ENCODE data around the gene EIF4G2.

EIF4G2 gene

DNA sequence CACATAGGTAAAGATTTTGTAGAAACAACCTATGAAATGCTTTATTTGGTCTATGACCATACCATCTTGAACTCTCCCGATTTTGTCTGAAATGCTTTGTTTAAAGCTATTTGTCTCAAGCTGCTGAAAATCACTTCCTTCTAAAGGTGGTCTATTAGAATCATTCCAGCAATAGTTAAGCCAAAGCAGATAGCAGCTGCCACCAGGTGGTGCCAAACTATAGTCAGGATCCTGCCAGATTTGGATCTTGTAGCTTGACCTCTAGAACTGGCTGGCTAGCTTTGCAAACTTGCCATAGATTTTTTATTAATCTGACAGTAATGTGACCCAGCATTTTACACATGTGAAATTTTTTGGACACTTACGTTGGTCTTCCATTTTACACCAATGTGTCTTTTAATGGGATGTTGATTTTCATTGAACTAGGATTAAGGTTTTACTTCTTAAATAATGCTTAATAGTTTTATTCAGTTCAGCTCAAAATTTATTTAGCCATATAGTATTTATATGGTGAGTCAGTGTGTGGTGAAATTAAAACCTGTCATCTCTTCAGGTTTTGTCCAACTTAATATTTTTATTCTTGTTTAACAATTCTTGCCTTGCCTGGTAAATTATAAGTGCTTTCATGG, 38.0 kb downstream of the EIF4G2 start:
- DNase-seq, result peak; percentile 32

DNA sequence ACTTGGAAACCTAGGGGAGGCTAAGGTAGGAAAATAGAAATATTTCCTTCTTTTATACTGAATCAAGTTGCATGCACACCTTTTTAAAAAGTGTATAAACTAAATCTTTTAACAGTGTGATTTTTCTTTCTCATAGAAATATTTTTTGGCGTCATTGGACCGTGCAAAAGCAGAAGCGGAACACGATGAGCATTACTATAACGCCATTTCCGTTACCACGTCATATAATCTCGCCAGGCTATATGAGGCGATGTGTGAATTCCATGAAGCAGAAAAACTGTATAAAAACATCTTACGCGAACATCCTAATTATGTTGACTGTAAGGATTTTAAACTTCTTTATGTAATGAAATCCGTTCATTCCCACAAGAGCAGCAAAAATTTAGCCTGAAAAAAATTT, 44.3 kb downstream of the EIF4G2 start:
- no peak for DNase-seq

DNA sequence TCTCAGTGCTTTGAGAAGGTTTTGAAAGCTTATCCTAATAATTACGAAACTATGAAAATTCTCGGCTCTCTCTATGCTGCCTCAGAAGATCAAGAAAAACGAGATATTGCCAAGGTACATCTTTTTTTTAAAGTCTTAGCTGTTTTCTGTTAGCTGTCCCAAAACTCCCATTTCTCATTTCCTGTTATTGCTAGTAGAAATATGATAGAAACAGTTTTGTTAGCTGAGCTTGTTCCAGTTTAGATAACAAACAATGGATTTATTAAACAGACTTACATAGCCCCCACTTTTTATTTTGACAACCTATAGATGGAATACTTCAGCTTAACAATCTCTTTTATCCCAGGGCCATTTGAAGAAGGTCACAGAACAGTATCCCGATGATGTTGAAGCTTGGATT, 45.0 kb downstream of the EIF4G2 start:
- DNase-seq, result no peak

DNA sequence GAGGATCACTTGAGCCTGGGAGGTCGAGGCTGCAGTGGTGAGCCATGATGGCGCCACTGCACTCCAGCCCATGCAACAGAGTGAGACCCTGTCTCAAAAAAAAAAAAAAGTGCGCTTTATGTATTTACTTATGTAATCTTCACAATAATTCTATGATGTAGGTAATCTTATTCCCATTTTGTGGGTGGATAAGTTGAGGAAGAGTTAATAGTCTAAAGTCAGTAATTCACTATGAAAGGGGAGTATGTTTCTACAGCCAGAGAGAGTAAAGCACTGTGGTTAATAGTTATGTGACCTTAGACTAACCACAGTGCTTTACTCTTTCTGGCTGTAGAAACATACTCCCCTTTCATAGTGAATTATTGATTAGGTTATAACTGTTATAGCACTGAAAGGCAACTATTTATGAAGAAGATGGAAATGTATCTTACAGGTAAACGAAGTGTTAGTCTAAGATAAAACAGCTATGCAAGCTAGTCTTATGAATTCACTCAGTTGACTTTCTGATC, 45.8 kb downstream of the EIF4G2 start:
- DNase-seq, result no peak

DNA sequence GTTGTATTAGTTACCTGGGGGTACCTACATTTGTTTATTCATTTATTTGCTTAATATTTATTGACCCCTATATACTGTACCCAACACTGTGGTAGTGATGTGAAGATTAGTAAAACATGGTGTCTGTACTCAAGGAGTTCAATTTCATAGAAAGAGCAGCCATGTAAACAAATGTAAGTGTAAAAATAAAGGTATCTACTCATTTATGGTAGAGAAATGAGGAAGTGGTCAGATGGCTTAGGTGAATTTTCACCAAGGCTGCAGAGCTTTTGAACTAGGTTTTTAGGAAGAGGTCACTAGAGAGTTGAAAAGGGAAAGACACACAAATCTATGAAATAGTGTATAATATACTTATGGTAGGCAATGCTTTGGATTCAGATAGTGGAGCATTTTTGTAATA, 46.5 kb downstream of the EIF4G2 start:
- DNase-seq, result no peak

DNA sequence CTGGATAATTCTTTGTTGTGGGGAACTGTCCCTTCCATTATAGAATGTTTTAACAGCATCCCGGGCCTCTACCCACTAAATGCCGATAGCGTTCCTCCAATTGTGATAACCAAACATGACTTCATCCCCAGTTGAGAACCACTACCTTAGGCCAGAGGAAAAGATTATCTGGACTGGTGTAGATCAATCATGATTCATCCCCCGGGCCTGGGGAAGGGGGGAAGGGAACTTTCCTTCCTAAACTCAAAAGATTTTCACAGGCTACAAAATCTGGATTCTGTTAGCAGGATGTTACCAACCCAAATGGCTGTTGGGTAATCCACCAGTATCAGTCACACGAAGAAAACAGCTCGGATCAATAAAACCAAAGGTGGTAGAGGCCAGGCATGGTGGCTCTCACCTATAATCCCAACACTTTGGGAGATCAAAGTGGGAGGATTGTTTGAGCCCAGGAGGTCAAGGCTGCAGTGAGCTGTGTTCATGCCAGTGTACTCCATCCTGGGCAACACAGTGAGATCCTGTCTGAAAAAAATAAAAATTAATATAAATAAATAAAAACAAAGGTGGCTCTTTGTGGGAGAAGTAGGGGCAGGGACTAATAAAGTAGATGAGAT, 47.5 kb downstream of the EIF4G2 start:
- DNase-seq, result no peak

DNA sequence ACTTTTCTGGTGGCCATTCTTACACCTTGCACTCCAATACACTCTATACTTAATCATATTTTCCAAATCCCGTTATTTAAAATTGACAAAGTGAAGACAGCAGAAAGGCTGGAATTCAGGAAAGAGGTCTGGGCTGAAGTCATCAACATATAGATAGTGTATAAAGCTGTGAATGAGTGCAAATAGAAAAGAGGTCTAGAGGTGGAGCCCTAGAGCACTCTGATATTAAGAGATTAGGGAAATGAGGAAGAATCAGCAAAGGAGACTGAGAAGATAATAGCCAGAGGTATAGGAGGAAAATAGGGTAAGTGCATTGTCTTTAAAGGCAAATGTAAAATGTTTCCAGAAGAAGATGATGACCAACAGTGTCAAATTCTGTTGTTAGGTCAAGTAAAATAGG, 49.8 kb downstream of the EIF4G2 start:
- DNase-seq, result no peak

DNA sequence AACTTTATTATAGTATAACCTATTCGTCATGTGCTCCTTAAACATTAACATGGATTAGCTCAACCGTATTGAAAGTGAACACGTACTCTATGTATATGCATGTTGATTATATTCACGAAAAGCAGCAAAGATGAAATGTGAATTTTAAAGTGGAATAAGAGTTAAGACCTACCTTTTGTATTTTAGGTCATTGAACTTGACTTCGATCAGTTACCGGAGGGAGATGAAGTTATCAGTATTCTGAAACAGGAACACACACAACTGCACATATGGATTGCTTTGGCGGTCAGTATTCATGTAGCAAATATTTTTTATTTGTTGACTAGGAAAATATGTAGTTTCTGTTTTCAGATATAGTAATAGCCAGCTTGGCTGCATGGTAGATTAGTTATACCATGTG, 56.2 kb downstream of the EIF4G2 start:
- no peak for DNase-seq

DNA sequence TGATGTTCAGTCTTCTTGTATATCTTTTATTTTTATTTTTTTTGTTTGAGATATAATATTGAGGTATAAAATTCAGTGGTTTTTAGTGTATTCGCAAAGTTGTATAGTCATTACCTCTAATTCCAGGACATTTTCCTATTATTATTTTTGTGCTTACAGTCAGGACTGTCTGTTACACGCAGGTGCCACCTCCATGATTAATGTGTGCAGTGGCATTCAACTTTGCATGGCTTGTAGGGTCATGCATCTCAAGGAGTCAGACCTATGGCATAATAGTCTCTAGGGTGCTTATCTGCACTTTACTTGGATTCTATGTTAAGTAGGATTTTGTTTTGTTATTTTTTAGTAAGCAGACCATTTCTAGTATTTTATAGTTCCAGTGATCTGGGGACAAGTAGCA, 56.7 kb downstream of the EIF4G2 start:
- no peak for DNase-seq

DNA sequence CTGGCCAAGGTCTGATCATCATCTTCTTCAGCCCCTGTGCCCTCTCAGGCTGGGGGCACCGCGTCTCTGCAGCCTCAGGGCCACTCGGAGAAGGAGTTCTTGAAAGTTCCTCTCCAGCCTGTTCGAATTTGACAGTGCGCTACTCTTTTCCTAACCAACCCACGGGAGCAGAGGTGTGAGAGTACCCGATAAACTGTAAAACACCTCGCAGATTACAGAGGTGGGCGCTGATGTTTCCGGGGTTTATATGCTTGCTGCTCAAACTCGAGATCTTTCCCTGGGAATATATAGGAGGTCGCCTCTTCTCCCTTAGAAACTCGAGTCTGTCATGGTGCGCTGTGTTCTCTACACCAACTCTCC, 57.2 kb downstream of the EIF4G2 start:
- no peak for DNase-seq

DNA sequence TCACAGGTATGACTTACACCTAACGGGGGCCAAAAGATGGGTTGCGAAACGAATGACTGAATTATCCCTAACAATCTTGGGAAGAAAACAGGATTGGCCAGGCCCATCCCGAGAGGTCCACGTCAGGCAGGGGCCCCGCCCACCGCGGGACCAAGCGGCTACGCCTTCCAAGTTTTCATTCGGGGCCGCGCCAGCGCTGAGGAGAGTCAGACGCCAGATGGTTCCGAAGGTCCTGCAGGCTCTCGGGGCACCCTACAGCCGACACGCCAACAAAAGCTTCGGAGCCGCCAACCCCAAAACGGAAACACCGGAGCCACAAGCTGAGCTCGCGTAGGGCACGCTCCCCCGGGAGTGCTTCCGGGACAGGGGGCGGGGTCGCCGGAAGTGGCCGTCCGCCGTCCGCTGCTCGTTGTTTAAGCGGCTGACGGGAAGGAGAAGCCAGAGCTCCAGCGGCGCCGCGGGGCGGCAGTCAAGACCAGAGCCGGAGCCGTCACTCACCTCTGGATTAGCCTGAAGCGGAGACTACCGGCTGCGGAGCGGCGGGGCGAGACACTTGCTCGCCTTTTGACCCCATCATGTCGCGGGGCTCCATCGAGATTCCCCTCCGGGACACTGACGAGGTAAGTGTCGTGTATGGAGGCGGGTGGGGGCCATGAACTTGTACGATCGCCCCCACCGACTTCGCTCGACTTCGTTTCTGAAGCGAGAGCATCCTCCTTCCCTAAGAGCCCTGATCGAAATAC, 57.7 kb downstream of the EIF4G2 start, which contains the start of gene CTR9:
Gene CTR9 (plus strand): TSS at position 409 of the 743 bp plus-strand sequence. CDS start 167 bp downstream, at position 576.
- peak; percentile 91 for DNase-seq

DNA sequence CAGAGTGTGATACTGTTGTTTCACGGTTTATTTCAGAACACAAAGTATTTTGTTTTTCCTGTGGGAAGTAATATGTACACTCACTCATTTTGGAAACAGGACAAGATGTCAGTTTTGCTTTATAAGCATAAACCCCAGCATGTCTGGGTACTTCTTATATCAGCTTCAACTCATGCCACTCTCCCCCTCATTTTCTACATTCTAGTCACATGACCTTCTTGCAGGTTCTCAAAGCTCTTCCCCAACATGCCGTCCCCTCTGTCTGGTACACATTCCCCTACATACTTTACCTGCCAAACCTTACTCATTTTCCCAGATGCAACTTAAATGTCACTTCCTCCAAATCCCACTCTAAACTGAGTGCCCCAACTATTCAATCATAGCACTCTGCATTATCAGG, 59.2 kb downstream of the EIF4G2 start:
- DNase-seq, result no peak

DNA sequence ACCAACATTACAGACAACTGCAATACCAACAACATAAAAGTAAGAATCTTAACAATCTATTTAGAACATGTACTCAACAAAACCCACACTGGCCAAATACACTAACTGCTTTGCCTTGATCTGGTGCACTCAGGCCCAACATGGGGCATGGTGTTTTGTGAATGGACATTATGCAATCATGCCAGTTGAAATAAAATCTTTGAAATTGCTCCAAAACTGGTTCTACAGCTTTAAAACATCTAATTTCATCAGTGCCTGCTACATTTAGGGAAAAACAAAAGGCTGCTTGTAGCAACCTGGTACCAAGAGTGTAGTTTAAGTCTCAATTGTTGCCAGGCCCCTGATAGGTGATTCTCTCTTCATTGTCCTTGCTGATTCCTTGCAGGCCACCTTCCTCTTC, 61.0 kb downstream of the EIF4G2 start:
- DNase-seq, result no peak

Data from CD4-positive, alpha-beta T cell treated with Interleukin-10 for 1 hour (primary cell).